Stimulated activated CD8-positive, alpha-beta memory T cell treated with anti-CD3 and anti-CD28 coated beads, Interleukin-2, amount 100 ng/mL, for 1 hour (primary cell): ENCODE data around the gene KCNF1.

ENCODE experiments used
- DNase-seq, 2 donors: peaks; one replicate each; pipeline ENCODE4 v3.0.0-alpha.2; 2020; ENCODE audit warnings: low read depth in 2 of 2

Gene KCNF1

GRCh38 chr2:10919410-10919770 lies 7.7 kb downstream of the KCNF1 start:
- DNase-seq: no peak

- no peak for DNase-seq
Observed at GRCh38 chr2:10919771-10920621, 8.3 kb downstream of the KCNF1 start.

- no peak for DNase-seq
Observed at GRCh38 chr2:10920764-10921388, 9.1 kb downstream of the KCNF1 start.

- no peak for DNase-seq
Observed at GRCh38 chr2:10921525-10921924, 9.8 kb downstream of the KCNF1 start.

- no peak for DNase-seq
Observed at GRCh38 chr2:10922307-10923007, 10.7 kb downstream of the KCNF1 start.

GRCh38 chr2:10923008-10923375 lies 11.3 kb downstream of the KCNF1 start:
- DNase-seq: no peak

GRCh38 chr2:10923965-10924364 lies 12.2 kb downstream of the KCNF1 start:
- no peak for DNase-seq

- DNase-seq: no peak
Observed at GRCh38 chr2:10924441-10924840, 12.7 kb downstream of the KCNF1 start.

- no peak for DNase-seq
Observed at GRCh38 chr2:10924859-10925258, 13.1 kb downstream of the KCNF1 start.

GRCh38 chr2:10926191-10926820 lies 14.6 kb downstream of the KCNF1 start:
- DNase-seq: no peak

- no peak for DNase-seq
Observed at GRCh38 chr2:10930721-10931516, 19.2 kb downstream of the KCNF1 start.

- DNase-seq: no peak
Observed at GRCh38 chr2:10931710-10932255, 20.0 kb downstream of the KCNF1 start.

- no peak for DNase-seq
Observed at GRCh38 chr2:10932345-10933151, 20.8 kb downstream of the KCNF1 start.

- no peak for DNase-seq
Observed at GRCh38 chr2:10933700-10934225, 22.0 kb downstream of the KCNF1 start.

- DNase-seq: no peak
Observed at GRCh38 chr2:10934308-10934978, 22.7 kb downstream of the KCNF1 start.

GRCh38 chr2:10934979-10935350 lies 23.2 kb downstream of the KCNF1 start:
- no peak for DNase-seq

- no peak for DNase-seq
Observed at GRCh38 chr2:10935366-10935918, 23.7 kb downstream of the KCNF1 start.

- DNase-seq: no peak
Observed at GRCh38 chr2:10935953-10936942, 24.5 kb downstream of the KCNF1 start.
